Endothelial cell of hepatic sinusoid (primary cell): ENCODE results near the gene TBC1D23.
"Not testable (repeated sequence)": the region's sequence is repeated elsewhere in the genome, so short reads cannot be mapped to it uniquely, and the experiment has no call there.

Source experiments
- in situ Hi-C: cut with HindIII; loops from 2 replicates; pipeline ENCODE4 v1.10.0; 2017; ENCODE audit warnings: low sequenced_read_pairs

TBC1D23 gene

DNA sequence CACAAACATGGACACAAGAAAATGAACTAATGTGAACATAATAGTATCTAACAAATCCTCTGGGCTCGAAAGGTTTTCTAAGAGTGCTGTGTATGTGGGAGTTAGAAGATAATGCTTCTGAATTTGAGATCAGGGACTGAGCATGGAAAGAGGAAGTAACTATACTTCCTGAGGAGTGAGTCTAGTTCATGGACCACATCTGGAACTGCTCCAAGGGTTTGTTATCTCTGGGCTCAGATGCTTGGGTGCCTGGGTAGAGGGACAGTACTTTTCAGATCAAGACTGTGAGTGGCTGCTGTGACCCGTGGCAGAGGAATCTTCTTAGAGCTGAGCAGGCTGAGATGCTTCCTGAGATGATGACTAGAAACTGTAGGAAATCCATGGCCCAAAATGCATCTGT, 28.5 kb downstream of the TBC1D23 start:
- in situ Hi-C loops: no loop called here

DNA sequence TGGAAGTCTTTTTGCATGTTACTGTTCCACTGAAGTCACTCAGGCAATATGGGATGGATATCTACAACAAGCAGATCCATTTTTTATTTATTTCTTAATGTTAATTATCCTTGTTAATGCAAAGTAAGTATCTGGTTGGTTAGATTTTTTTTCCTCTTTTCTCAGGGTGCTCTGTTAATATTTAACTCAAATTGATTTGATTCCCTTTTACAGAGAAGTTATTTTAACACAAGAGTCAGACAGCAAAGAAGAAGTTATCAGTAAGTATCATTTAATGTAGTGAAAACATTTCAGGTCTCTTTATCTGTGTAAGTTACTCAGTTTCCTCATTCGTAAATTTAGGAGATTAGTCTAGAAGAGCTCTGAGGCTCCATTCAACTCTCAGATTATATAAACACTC, 34.3 kb downstream of the TBC1D23 start:
- in situ Hi-C loops: no loop called here

DNA sequence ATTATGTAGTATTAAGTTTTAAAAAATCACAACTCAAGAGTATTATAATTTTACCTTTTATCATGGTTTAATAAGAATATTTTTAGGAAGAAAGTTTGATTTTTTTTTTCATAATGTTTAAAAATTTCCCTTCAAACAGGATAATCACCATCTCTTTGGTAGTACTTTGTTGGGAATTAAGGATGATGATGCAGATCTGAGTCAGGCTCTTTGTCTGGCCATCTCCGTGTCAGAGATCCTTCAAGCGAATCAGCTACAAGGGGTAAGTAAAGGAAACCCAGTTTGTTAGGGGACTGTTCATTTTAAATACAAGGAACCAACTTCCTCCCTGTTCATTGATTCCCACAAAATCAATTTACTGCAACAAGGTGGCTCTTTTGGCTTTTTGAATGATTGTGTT, 37.0 kb downstream of the TBC1D23 start:
- in situ Hi-C loops: no loop called here

DNA sequence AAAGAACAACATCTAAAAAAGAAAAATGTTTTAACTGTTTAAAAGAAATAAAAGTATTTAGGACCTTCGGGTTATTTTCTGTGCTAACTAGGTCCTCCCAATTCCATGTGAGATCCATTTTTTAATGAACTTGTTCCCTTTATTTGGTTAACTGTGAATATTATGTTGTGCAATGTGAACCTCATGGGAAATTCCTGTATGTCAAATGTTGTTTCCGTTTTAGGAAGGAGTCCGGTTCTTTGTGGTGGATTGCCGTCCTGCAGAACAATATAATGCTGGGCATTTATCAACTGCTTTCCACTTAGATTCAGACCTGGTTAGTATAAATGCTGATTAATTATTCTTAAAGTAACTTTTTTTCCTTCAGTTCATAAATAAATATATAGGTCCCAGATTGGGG, 38.2 kb downstream of the TBC1D23 start:
- in situ Hi-C loops: no loop called here

DNA sequence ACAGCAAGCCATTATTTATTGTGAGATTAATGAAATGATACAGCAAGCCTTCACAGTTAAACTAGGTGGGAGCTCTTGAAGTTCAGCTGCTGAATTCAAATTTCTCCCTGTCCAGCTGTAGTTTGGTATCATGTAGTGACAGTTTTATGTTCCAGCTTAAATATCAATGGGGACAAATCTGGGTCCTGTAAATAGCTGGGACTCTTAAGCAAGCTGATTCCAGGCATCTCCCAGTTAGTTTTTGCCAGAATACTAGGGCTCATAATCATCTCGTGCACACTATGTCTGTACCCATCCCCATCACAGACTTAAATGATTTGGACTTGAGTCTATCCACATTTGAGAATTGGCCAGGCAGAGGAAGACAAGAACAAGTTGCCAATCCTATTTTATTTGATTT, 45.9 kb downstream of the TBC1D23 start:
- in situ Hi-C loops: no loop called here

DNA sequence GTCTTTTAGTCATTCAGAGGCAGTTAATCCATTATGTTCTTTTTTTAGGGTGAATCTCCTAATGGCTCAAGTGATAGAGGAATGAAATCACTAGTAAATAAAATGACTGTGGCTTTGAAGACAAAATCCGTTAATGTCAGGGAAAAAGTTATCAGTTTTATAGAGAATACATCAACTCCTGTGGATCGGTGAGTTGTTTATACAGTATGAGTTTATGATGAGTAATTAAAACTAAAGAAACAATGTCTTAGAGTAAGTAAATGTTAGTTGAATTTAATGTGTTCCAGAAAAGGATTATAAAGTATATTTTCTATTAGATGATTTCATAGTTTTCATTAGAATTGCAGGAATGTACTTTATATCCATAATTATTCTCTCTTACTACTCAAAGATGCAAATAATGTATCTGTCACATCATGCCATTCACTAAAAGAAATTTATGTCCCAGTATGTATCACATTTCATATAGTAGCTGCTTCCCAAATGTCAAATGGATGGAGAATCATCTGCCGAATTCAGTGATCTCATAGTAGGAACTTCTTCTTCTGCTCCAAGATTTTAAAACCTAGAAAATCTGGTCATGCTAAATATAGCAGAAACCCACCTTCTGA, 49.7 kb downstream of the TBC1D23 start:
- in situ Hi-C loops: no loop called here

DNA sequence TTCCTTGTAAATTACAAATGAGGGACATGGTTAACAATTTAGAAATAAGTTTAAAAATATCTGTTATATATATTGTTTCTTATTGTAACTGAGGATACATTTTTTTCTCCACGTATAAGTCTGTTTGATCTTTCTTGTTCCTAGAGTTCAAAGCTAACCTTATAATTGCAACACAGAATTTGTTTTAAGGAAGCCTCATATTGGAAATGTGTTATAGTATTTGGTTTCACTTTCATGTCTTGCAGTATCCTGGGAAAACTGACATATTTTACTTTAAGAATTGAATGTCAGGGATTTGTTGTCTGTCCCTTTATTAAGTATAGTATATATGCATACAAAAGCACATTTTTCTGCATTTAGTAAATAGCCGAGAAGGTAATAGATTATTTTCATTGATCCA, 50.2 kb downstream of the TBC1D23 start:
- in situ Hi-C loops: no loop called here

DNA sequence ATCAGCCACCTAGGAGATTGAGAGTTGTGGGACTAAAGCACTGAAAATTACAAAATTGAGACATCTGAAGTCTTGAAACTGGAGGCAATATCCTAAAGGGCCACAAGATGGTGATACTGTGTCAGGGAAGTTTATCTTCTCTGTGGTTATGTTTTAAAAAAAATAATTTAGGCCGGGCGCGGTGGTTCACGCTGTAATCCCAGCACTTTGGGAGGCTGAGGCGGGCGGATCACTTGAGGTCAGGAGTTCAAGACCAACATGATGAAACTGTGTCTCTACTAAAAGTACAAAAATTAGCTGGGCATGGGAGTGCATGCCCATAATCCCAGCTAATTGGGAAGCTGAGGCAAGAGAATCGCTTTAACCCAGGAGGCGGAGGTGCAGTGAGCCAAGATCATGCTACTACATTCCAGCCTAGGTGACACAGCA, 55.9 kb downstream of the TBC1D23 start:
- in situ Hi-C loops: no loop called here

DNA sequence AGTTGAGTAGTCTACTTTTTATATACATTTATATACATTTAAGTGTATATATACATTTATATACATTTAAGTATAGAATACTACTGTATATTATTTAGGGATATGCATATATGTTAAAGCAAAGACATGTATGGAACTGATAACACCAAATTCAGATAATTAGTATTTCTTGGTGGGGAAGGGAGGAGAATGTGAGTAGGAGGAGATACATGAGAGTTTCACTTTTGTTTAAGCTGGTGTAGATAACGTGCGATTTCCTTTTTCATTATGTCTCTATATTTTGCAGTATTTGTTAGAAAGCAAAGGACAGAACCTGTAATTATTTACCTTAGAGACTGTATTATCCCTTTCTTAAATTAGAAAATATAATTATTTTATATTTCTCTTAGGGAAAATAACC, 57.1 kb downstream of the TBC1D23 start:
- in situ Hi-C loops: no loop called here

DNA sequence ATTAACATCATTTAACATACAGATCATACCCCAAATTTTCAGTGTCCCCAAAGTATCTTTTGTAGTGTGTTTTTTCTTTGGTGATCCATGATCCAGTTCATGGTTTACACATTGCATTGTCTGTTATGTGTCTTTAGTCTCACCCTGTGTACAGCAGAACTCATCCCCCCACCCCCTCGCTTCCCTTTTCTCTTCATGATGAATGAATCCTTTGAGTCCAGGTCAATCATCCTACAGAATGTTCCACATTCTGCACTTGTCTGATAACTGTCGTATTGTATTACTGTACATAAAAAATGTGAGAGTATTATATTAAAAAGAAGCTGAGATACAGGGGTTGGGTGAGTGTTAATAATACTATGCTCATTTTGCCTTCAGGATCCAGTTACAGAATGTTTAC, 59.2 kb downstream of the TBC1D23 start:
- in situ Hi-C loops: no loop called here

DNA sequence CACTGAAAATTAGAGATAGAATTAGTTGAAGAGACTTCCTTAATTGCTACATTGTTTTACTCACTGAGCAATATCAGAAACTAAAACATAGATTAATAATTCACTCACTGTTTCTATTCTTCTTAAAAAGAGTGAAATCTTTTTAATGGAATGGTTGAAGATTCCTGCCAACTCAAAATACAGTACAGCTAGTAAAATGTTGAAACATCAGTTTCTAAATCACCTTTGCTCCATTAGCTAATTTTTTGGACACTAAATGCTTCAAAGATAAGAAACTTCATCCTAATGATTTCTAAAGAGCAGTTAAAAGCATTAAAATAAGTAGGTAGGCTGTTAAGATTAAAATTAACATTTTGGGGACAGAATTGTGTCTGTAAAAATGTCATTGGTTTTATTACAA, 63.3 kb downstream of the TBC1D23 start:
- in situ Hi-C loops: no loop called here

DNA sequence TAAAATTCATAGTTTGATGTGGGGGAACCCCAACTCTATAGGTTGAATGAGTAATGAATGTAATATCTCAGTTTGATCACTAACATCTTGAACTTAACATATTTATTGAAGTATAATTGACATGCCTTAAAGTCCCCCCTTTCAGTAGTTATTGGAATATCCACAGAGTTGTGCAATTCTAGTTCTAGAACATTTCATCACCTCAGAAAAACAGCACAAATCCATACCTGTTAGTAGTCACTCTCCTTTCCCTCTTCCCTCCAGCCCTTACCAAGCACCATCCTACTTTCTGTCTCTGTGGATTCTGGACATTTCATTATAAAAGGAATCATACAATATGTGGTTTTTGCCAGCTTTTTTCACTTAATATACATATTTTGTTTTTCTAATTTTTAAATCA, 65.0 kb downstream of the TBC1D23 start:
- in situ Hi-C loops: no loop called here

DNA sequence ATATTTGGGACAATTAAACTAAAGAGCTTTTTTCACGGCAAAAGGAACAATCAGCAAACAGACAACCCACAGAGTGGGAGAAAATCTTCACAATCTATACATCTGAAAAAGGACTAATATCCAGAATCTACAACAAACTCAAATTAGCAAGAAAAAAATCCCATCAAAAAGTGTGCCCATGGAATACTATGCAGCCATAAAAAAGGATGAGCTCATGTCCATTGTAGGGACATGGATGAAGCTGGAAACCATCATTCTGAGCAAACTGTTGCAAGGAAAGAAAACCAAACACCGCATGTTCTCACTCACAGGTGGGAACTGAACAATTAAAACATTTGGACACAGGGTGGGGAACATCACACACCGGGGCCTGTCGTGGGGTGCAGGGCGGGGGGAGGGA, 66.6 kb downstream of the TBC1D23 start:
- in situ Hi-C loops: not testable (repeated sequence)

DNA sequence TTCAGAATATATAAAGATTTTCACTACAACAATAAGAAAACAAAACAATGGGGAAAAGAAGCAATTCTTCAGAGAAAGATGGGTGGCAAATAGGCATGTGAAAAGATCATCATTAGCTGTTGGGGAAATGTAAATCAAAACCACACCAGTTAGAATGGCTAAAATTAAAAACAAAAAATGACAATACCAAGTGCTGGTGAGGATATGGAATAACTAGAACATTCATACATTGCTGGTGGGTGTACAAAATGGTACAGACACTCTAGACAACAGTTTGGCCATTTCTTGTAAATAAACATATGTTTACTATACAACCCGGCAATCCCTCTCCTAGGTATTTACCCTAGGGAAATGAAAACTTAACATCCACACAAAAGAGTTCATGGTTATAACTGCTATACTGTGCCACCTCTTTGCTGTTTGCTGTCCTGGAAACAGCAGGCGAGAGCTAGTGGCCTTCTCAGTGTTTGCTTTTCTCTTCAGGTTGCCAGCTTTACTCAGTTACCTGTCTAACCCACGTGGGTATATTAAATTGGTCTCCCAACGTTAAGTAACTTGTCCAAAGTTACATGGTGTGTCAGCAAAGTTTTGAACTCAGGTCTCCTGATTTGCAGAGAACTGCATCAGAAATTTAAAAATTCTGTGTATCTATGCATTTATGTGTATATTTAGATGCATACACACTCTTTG, 69.2 kb downstream of the TBC1D23 start:
- in situ Hi-C loops: loop anchor here (10.0 kb wide), 1 partner anchor 245 kb away; no protein-coding TSS in a partner anchor

DNA sequence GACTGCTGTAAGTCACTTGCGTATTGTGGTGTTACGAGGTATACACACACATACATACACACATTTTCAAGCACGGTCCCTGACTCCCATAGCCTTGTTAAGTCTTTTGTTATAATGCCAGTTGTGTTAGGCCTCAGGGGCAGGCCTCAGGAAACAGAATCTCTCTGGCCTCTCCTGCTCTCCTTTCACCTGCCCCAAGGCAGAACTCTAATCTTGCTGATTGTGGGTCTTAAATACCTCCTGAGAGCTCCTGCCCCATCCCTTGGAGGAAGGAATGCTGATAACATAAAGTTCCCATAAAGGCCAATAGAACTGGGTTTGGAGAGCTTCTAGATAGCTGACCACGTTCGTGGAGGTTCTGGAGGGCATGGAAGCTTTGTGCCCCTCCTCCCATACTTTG, 69.9 kb downstream of the TBC1D23 start:
- in situ Hi-C loops: loop anchor here (10.0 kb wide), 1 partner anchor 246 kb away; no protein-coding TSS in a partner anchor

DNA sequence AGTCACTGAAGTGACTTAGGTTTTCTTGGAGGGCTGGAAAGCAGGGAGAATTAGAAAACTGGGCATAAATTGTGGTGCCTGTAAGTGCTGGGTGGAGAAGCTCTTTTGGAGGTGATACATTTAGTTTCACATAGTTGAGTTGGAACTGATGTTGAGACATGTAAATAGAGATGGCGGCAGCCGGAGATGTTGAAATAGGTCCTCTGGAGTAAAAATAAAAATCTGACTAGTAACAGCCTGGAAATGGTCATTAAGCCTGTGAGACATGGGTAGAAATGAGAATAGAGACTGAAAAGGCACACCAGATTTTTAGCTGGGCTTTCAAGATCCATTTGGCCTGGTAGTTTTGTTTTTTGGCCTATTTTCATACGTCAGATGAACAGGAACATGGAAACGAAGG, 70.9 kb downstream of the TBC1D23 start:
- in situ Hi-C loops: loop anchor here (10.0 kb wide), 1 partner anchor 247 kb away; no protein-coding TSS in a partner anchor

DNA sequence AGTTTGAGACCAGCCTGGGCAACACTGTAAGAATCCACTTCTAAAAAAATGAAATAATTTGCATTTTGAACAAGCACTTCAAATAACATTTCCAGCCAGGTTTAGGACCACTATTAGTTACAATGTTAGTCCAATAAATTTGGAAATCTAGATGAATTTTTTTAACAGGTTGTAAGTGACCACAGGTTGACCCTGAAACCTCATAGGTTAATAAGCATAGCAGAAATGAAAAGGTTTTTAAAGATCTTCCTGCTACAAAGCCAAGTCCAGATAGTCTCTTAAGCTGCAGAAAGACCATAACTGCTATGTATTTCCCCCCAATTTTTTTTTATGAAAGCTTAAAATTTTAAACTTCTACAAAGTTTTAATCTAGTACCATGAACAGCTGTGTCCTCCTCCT, 72.3 kb downstream of the TBC1D23 start:
- in situ Hi-C loops: loop anchor here (10.0 kb wide), 1 partner anchor 248 kb away; no protein-coding TSS in a partner anchor

DNA sequence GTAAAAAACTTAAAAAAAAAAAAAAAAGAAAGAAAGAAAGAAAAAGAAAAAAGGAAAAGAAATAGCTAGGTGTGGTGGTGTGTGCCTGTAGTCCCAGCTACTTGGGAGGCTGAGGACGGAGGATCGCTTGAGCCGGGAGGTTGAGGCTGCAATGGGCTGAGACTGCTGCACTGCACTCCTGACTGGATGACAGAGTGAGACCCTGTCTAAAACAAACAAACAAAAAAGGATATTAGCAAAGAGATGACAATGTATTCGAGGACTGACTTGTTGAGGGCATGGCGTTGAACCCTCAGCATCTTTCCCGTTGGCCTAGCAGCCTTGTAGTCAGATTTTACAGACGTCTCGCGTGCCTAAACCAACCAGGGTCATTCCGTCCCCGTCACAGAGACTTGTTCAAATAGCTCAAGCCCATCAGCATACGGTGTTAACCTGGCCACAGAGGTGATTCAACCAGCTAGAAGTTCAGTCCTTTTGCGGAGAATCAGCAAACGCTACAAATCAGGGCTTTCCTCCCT, 73.2 kb downstream of the TBC1D23 start:
- in situ Hi-C loops: loop anchor here (10.0 kb wide), 1 partner anchor 249 kb away; no protein-coding TSS in a partner anchor

DNA sequence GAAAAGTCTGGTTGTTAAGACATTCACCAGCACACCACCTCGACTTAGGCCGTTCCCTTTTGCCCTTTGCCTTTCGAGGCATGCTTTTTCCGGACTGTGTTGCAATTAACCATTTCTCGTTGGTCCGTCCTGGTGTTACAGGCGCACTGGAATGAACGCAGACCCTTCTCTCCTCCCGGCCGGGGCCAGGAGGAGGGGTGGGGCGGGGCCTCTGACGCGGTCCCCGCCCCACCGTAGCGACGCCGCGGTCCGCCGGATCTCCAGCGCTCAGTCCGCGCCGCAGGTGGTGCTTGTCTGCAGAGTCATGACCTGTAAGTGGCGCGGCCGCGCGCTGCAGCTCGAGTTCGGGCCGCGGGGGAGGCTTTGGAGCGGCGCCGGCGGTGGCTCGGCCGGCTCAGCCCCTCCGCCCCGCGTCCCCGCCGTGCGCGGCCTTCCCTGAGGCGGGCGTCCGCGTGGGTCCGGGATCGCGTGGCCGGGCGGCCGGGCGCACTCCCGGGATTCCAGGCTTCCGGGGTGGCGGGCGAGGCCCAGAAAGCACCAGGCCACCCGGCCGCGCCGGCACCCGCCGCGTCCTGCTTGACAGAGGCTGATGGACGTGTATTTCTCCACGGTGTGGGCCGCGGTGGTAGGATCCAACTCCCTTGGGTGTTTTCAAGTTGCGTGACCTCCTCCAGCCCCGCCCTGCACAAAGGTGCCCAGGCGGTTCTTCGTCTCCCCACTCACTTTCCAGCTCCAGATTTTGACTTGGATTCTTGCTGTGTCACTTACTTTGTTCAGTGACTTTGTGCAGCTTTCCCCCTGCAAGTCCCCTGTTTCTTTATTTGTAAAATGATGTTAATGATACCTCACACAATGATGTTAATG, 73.9 kb downstream of the TBC1D23 start, which contains the start of gene NIT2:
Gene NIT2 (plus strand): TSS at position 270 of the 864 bp plus-strand sequence. CDS start 35 bp downstream, at position 305.
- in situ Hi-C loops: loop anchor here (10.0 kb wide), 1 partner anchor 250 kb away; no protein-coding TSS in a partner anchor

DNA sequence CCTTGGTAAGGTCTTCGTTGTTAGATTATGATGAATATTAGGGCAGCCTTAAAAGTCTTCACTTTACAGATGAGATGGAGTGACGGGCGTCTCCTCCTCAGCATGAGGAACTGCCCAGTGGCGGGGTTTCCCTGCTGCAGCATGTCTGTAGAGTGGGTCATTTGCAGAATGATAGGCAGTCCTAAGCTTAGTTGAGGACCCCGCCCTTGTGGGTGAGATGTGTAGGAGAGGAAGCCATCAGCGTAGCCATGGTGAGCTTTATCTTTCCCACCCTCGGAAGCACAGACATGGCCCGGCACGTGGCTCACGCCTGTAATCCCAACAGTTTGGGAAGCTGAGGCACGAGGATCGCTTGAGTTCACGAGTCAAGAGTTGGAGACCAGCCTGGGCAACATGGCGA, 74.6 kb downstream of the TBC1D23 start:
- in situ Hi-C loops: loop anchor here (10.0 kb wide), 1 partner anchor 251 kb away; no protein-coding TSS in a partner anchor

DNA sequence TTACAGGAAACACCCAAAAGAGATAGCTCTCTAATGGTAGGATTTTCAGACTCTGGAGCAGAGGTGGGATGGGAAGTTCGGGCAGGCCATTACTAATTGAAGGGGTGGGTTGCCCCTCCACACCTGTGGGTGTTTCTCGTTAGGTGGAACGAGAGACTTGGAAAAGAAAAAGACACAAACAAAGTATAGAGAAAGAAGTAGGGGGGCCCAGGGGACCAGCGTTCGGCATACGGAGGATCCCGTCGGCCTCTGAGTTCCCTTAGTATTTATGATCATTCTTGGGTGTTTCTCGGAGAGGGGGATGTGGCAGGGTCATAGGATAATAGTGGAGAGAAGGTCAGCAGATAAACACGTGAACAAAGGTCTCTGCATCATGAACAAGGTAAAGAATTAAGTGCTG, 75.4 kb downstream of the TBC1D23 start:
- in situ Hi-C loops: loop anchor here (10.0 kb wide), 1 partner anchor 251 kb away; no protein-coding TSS in a partner anchor
